ENCODE measurements around the gene MUC3A.
A peak's percentile ranks its signal among the peaks of the same experiment; 100 is the strongest.
"Not testable (repeated sequence)": the region's sequence is repeated elsewhere in the genome, so short reads cannot be mapped to it uniquely, and the experiment has no call there.

Gene MUC3A

DNA sequence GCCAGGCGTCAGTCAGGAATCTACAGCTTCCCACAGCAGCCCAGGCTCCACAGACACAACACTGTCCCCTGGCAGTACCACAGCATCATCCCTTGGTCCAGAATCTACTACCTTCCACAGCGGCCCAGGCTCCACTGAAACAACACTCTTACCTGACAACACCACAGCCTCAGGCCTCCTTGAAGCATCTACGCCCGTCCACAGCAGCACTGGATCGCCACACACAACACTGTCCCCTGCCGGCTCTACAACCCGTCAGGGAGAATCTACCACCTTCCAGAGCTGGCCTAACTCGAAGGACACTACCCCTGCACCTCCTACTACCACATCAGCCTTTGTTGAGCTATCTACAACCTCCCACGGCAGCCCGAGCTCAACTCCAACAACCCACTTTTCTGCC is 50.7 kb downstream of the MUC3A start:
- not testable (repeated sequence) for H3K36me3 ChIP-seq (ENCODE audit: control insufficient read depth in 1 of 2, insufficient read depth in 2 of 2, low read length in 2 of 2)

GRCh38 chr7:101002333-101002732 is 53.0 kb downstream of the MUC3A start:
- H3K36me3 ChIP-seq (ENCODE audit: control insufficient read depth in 1 of 2, insufficient read depth in 2 of 2, low read length in 2 of 2); H3K4me3 ChIP-seq (ENCODE audit: low read depth in 1 of 2, low read length in 2 of 2); H3K4me1 ChIP-seq (ENCODE audit: control insufficient read depth in 1 of 2, insufficient read depth in 2 of 2, low read length in 2 of 2); H3K27me3 ChIP-seq (ENCODE audit: low read depth, low read length); H3K9me3 ChIP-seq (ENCODE audit: control insufficient read depth in 1 of 2, low read length in 2 of 2); H3K27ac ChIP-seq (ENCODE audit: low read length): not testable (repeated sequence)

More for the DNA sequence above, 50.7 kb downstream of the MUC3A start:
- not testable (repeated sequence) for H3K4me3 ChIP-seq (ENCODE audit: low read depth in 1 of 2, low read length in 2 of 2); H3K4me1 ChIP-seq (ENCODE audit: control insufficient read depth in 1 of 2, insufficient read depth in 2 of 2, low read length in 2 of 2); H3K27me3 ChIP-seq (ENCODE audit: low read depth, low read length); H3K27ac ChIP-seq (ENCODE audit: low read length); H3K9me3 ChIP-seq (ENCODE audit: control insufficient read depth in 1 of 2, low read length in 2 of 2)

- not testable (repeated sequence) for H3K27me3 ChIP-seq (ENCODE audit: low read depth, low read length); H3K9me3 ChIP-seq (ENCODE audit: control insufficient read depth in 1 of 2, low read length in 2 of 2); H3K36me3 ChIP-seq (ENCODE audit: control insufficient read depth in 1 of 2, insufficient read depth in 2 of 2, low read length in 2 of 2); H3K4me1 ChIP-seq (ENCODE audit: control insufficient read depth in 1 of 2, insufficient read depth in 2 of 2, low read length in 2 of 2); H3K27ac ChIP-seq (ENCODE audit: low read length); H3K4me3 ChIP-seq (ENCODE audit: low read depth in 1 of 2, low read length in 2 of 2)
Measured at GRCh38 chr7:101007361-101007760, 58.0 kb downstream of the MUC3A start.

DNA sequence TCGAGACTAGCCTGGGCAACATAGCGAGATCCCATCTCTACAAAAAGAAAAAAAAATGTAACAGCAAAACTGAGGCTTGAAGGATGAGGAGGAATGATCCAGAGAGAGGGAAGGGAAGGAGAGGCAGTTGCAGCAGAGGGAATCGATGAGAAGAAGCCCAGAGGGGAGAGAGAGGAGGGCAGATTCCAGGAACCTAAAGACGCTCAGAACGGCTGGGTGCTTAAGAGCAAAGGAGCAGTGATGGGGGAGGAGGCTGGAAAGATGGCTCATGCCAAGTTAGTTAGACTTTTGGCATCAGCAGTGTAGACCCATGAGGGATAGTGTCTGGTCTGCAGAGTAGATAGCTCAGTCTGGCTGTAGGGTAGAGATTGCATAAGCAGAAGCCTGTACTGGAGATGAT is 60.3 kb downstream of the MUC3A start:
- Histone ChIP-seq H3K4me1 (ENCODE audit: control insufficient read depth in 1 of 2, insufficient read depth in 2 of 2, low read length in 2 of 2) (no peaks in the 10 kb centered on the region), H3K36me3 (ENCODE audit: control insufficient read depth in 1 of 2, insufficient read depth in 2 of 2, low read length in 2 of 2) (no peaks in the 10 kb centered on the region), H3K9me3 (ENCODE audit: control insufficient read depth in 1 of 2, low read length in 2 of 2) (no peaks in the 10 kb centered on the region), H3K27me3 (ENCODE audit: low read depth, low read length) (no peaks in the 10 kb centered on the region), H3K4me3 (ENCODE audit: low read depth in 1 of 2, low read length in 2 of 2) (no peak overlapping the region), H3K27ac (ENCODE audit: low read length) (no peak overlapping the region)

DNA sequence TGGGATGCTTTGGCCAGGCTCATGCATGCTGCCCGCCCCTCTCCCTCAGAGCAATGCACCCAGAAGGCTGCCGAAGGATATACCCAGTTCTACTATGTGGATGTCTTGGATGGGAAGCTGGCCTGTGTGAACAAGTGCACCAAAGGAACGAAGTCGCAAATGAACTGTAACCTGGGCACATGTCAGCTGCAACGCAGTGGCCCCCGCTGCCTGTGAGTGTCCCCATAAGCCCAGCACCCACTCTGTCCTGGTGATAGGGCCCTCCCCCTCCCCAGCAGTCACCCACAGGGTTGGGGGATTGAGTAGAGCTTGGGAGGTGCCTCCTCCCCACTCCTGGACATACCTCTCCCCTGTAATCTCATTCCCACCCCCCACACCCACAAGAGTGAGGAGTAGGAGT is 63.6 kb downstream of the MUC3A start:
- Histone ChIP-seq H3K4me3 (ENCODE audit: low read depth in 1 of 2, low read length in 2 of 2) (no peak overlapping the region), H3K9me3 (ENCODE audit: control insufficient read depth in 1 of 2, low read length in 2 of 2) (no peaks in the 10 kb centered on the region), H3K27ac (ENCODE audit: low read length) (no peak overlapping the region), H3K27me3 (ENCODE audit: low read depth, low read length) (no peaks in the 10 kb centered on the region), H3K36me3 (ENCODE audit: control insufficient read depth in 1 of 2, insufficient read depth in 2 of 2, low read length in 2 of 2) (no peaks in the 10 kb centered on the region), H3K4me1 (ENCODE audit: control insufficient read depth in 1 of 2, insufficient read depth in 2 of 2, low read length in 2 of 2) (peaks cover 0 to 11% of the 10 kb centered on the region in 2 donors)

DNA sequence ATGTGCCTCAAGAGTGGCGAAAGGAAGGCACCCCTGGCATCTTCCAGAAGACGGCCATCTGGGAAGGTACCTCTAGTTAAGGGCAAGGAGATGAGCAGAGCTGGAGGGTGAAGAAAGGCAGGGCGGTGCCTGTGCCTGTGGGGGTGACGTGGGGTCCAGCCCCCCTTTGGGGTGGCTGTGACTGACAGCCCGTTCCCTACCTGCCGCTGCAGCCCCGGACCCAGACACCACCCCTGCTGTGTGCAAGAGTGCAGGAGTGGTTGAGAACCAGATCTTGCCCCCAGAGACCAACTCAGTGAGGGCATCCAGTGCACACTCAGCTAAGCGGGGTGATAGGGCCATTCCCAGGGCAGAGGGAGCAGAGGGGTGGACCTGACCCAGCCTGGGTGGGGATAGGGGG is 66.3 kb downstream of the MUC3A start:
- peaks cover 0 to 11% of the 10 kb centered on the region in 2 donors for H3K4me1 ChIP-seq (ENCODE audit: control insufficient read depth in 1 of 2, insufficient read depth in 2 of 2, low read length in 2 of 2)
- H3K27ac ChIP-seq (ENCODE audit: low read length): no peak overlapping the region
- no peaks in the 10 kb centered on the region for H3K27me3 ChIP-seq (ENCODE audit: low read depth, low read length)
- H3K9me3 ChIP-seq (ENCODE audit: control insufficient read depth in 1 of 2, low read length in 2 of 2): no peaks in the 10 kb centered on the region
- no peaks in the 10 kb centered on the region for H3K36me3 ChIP-seq (ENCODE audit: control insufficient read depth in 1 of 2, insufficient read depth in 2 of 2, low read length in 2 of 2)
- no peak overlapping the region for H3K4me3 ChIP-seq (ENCODE audit: low read depth in 1 of 2, low read length in 2 of 2)

GRCh38 chr7:101017064-101017777 is 67.9 kb downstream of the MUC3A start:
- Histone ChIP-seq H3K9me3 (ENCODE audit: control insufficient read depth in 1 of 2, low read length in 2 of 2) (no peaks in the 10 kb centered on the region), H3K27me3 (ENCODE audit: low read depth, low read length) (no peaks in the 10 kb centered on the region), H3K36me3 (ENCODE audit: control insufficient read depth in 1 of 2, insufficient read depth in 2 of 2, low read length in 2 of 2) (no peaks in the 10 kb centered on the region), H3K4me1 (ENCODE audit: control insufficient read depth in 1 of 2, insufficient read depth in 2 of 2, low read length in 2 of 2) (peaks cover 0 to 11% of the 10 kb centered on the region in 2 donors), H3K27ac (ENCODE audit: low read length) (peak overlapping the region; percentile 51), H3K4me3 (ENCODE audit: low read depth in 1 of 2, low read length in 2 of 2) (peak overlapping the region; percentile 56 to 62)

All from muscle layer of duodenum (tissue), 2 donors.